RWPE2 (cell line): ENCODE data around the gene TTC28.
"Not testable (repeated sequence)": the region's sequence is repeated elsewhere in the genome, so short reads cannot be mapped to it uniquely, and the experiment has no call there.

Experiments
- ATAC-seq: fragments of 200-7000 bp; cut with Tn5 transposase; 3 replicates; pipeline ENCODE4 v1.9.1; 2021; ENCODE audit warnings: low read depth
- DNase-seq: peaks from one replicate; pipeline ENCODE4 v3.0.0-alpha.2; 2020; ENCODE audit warnings: low spot score
- H3K27ac ChIP-seq: fragments of 450-650 bp; 2 replicates; pipeline ENCODE4 v1.5.1; 2017; ENCODE audit warnings: mild to moderate bottlenecking; ENCODE audit not compliant: poor library complexity, severe bottlenecking
- H3K27me3 ChIP-seq: fragments of 250-450 bp; sonication (Bioruptor Pico); 2 replicates; pipeline ENCODE4 v1.5.1; 2021; ENCODE audit warnings: mild to moderate bottlenecking, moderate library complexity; ENCODE audit not compliant: insufficient read depth, poor library complexity, severe bottlenecking
- H3K36me3 ChIP-seq: fragments of 250-450 bp; sonication (Bioruptor Pico); 2 replicates; pipeline ENCODE4 v1.5.1; 2020; ENCODE audit warnings: low read depth, mild to moderate bottlenecking, moderate library complexity
- H3K4me1 ChIP-seq: fragments of 250-450 bp; sonication (Bioruptor Pico); 2 replicates; pipeline ENCODE4 v1.5.1; 2021; ENCODE audit warnings: mild to moderate bottlenecking, moderate library complexity; ENCODE audit not compliant: insufficient read depth, poor library complexity, severe bottlenecking
- H3K4me3 ChIP-seq: fragments of 250-450 bp; sonication (Bioruptor Pico); 2 replicates; pipeline ENCODE4 v1.5.1; 2021; ENCODE audit warnings: mild to moderate bottlenecking, moderate library complexity; ENCODE audit not compliant: severe bottlenecking
- H3K9me3 ChIP-seq: fragments of 250-450 bp; sonication (Bioruptor Pico); 2 replicates; pipeline ENCODE4 v1.5.1; 2021; ENCODE audit warnings: mild to moderate bottlenecking, moderate library complexity; ENCODE audit not compliant: severe bottlenecking
- TF ChIP-seq, protein P1 (sequence below): fragments of 450-650 bp; IDR thresholded peaks from one replicate; pipeline ENCODE4 v1.5.1; 2017; ENCODE audit warnings: mild to moderate bottlenecking, moderate library complexity; ENCODE audit not compliant: poor library complexity, severe bottlenecking

TTC28 gene

GRCh38 chr22:28542980-28543621, 136.5 kb downstream of the TTC28 start:
- ATAC-seq, result no peak
- Histone ChIP-seq H3K4me3 (no peak overlapping the region), H3K4me1 (peaks cover 10% of the 10 kb centered on the region), H3K9me3 (peaks cover 4% of the 10 kb centered on the region), H3K36me3 (no peaks in the 10 kb centered on the region), H3K27ac (no peak overlapping the region), H3K27me3 (no peaks in the 10 kb centered on the region)
- TF ChIP-seq, protein P1, sequence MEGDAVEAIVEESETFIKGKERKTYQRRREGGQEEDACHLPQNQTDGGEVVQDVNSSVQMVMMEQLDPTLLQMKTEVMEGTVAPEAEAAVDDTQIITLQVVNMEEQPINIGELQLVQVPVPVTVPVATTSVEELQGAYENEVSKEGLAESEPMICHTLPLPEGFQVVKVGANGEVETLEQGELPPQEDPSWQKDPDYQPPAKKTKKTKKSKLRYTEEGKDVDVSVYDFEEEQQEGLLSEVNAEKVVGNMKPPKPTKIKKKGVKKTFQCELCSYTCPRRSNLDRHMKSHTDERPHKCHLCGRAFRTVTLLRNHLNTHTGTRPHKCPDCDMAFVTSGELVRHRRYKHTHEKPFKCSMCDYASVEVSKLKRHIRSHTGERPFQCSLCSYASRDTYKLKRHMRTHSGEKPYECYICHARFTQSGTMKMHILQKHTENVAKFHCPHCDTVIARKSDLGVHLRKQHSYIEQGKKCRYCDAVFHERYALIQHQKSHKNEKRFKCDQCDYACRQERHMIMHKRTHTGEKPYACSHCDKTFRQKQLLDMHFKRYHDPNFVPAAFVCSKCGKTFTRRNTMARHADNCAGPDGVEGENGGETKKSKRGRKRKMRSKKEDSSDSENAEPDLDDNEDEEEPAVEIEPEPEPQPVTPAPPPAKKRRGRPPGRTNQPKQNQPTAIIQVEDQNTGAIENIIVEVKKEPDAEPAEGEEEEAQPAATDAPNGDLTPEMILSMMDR, result no peak
- no peak for DNase-seq

DNA sequence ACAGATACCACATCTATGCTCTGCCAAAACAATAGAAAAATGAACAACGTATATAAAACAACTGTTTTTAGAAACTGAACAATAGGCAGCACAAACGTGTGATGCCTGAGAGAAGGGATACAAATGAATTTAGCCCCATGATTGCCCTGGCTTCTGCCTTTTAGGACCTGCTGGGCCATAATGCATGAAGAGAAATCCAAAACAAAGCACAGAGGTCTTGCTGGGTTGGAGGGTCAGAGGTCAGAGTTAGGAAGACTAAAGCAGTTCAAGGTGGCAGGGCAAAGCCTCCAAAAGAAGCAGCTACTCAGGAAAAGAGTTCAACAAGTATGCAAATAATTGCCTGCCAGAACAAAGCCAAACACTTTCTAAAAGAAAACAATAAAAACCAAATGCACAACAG, 138.5 kb downstream of the TTC28 start:
- H3K36me3 ChIP-seq, result no peaks in the 10 kb centered on the region
- no peak overlapping the region for H3K27ac ChIP-seq
- ATAC-seq (no peak), DNase-seq (no peak)
- no peaks in the 10 kb centered on the region for H3K4me1 ChIP-seq
- TF ChIP-seq, protein P1, result no peak
- peaks cover 4% of the 10 kb centered on the region for H3K9me3 ChIP-seq
- H3K4me3 ChIP-seq, result no peak overlapping the region
- H3K27me3 ChIP-seq, result no peaks in the 10 kb centered on the region

DNA sequence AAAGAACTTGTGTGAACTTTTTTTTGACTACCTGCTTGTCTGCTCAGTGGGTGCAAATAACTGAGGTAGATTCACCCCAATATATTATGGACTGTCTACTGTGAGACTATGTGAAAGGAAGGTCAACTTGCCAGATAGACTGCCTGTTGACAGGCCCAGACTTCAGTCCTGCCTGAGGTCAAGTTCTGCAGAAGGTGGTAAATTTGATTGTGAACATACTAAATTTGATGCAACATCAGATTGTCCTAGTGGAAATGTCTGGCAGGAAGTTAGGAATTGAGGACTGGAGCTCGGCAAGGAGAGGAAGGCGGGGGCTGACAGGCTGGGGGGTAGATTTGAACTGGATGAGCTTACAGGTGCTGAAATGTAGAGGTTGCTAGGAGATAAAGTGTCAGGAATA, 140.7 kb downstream of the TTC28 start:
- H3K27me3 ChIP-seq, result no peaks in the 10 kb centered on the region
- no peak overlapping the region for H3K4me3 ChIP-seq
- no peak for ATAC-seq
- no peaks in the 10 kb centered on the region for H3K36me3 ChIP-seq
- H3K27ac ChIP-seq, result no peak overlapping the region
- TF ChIP-seq, protein P1, result no peak
- no peak for DNase-seq
- H3K4me1 ChIP-seq, result no peaks in the 10 kb centered on the region
- H3K9me3 ChIP-seq, result peaks cover 4% of the 10 kb centered on the region

GRCh38 chr22:28530565-28530964, 149.1 kb downstream of the TTC28 start:
- not testable (repeated sequence) for H3K27ac ChIP-seq, H3K4me3 ChIP-seq, H3K27me3 ChIP-seq, ATAC-seq, H3K4me1 ChIP-seq, H3K9me3 ChIP-seq, H3K36me3 ChIP-seq, DNase-seq

DNA sequence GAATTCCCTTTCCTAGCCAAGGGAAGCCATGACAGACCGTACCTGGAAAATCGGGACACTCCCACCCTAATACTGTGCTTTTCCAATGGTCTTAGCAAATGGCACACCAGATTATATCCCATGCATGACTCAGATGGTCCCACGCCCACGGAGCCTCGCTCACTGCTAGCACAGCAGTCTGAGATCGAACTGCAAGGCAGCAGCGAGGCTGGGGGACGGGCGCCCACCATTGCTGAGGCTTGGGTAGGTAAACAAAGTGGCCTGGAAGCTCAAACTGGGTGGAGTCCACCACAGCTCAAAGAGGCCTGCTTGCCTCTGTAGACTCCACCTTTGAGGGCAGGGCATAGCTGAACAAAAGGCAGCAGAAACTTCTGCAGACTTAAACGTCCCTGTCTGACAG, 150.5 kb downstream of the TTC28 start:
- not testable (repeated sequence) for H3K4me3 ChIP-seq, DNase-seq, H3K36me3 ChIP-seq, H3K27me3 ChIP-seq, H3K4me1 ChIP-seq, H3K9me3 ChIP-seq, ATAC-seq, H3K27ac ChIP-seq

DNA sequence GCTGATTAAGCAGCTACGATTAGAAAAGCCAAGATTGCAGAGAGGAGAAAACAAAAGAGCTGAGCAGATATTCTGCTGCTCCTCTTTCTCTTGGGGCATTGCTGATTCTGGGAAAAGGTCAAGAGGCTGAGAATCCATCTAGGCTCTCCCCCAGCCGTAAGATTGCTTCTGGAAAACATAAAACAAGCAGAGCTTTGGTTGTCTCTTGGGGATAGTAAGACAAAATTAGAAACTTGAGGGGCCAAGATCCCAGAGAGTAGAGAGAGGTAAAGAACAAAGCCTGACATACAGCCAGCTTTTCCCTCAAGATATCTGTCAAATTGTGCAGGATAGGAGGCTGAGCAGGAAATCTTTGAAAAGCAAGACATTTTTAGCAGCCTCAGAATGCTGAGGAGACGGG, 158.2 kb downstream of the TTC28 start:
- no peak overlapping the region for H3K4me3 ChIP-seq
- no peak overlapping the region for H3K27ac ChIP-seq
- no peak for DNase-seq
- no peaks in the 10 kb centered on the region for H3K27me3 ChIP-seq
- H3K9me3 ChIP-seq, result no peaks in the 10 kb centered on the region
- no peak for ATAC-seq
- no peaks in the 10 kb centered on the region for H3K36me3 ChIP-seq
- TF ChIP-seq, protein P1, result no peak
- no peaks in the 10 kb centered on the region for H3K4me1 ChIP-seq
